H9 (cell line): ENCODE results near the gene WDR20. TPM values are rescaled to one million over a fixed set of nuclear protein-coding genes. Genes with fewer than 3 reads are reported as not detected.

Source experiments
- DNase-seq: peaks from one replicate; pipeline ENCODE4 v3.0.0-alpha.2; 2017
- H2AFZ ChIP-seq: one replicate; pipeline ENCODE4 v1.6.1; 2013; ENCODE audit warnings: mild to moderate bottlenecking, low read length, control low read depth, moderate library complexity
- H2AK5ac ChIP-seq: 2 replicates; pipeline ENCODE4 v1.6.1; 2013; ENCODE audit warnings: low read length, control low read depth, mixed read lengths; ENCODE audit not compliant: insufficient read length
- H2BK120ac ChIP-seq: one replicate; pipeline ENCODE4 v1.6.1; 2013; ENCODE audit warnings: low read depth, mild to moderate bottlenecking, low read length, control low read depth, inconsistent platforms; ENCODE audit not compliant: poor library complexity, severe bottlenecking
- H2BK12ac ChIP-seq: 2 replicates; pipeline ENCODE4 v1.6.1; 2013; ENCODE audit warnings: low read length, control low read depth, mixed read lengths, low read depth; ENCODE audit not compliant: insufficient read length
- H2BK15ac ChIP-seq: 2 replicates; pipeline ENCODE4 v1.6.1; 2013; ENCODE audit warnings: low read depth, low read length, control low read depth
- H2BK20ac ChIP-seq: one replicate; pipeline ENCODE4 v1.6.1; 2013; ENCODE audit warnings: low read depth, mild to moderate bottlenecking, low read length, control low read depth, inconsistent platforms; ENCODE audit not compliant: poor library complexity, severe bottlenecking
- H2BK5ac ChIP-seq: 2 replicates; pipeline ENCODE4 v1.6.1; 2013; ENCODE audit warnings: low read length, control low read depth, mixed read lengths; ENCODE audit not compliant: insufficient read length
- H3K14ac ChIP-seq: 2 replicates; pipeline ENCODE4 v1.6.1; 2013; ENCODE audit warnings: low read length, control low read depth; ENCODE audit not compliant: insufficient read depth
- H3K18ac ChIP-seq: 2 replicates; pipeline ENCODE4 v1.6.1; 2013; ENCODE audit warnings: low read depth, mild to moderate bottlenecking, mixed read lengths, low read length, control low read depth; ENCODE audit not compliant: insufficient read length
- H3K23ac ChIP-seq: 2 replicates; pipeline ENCODE4 v1.6.1; 2013; ENCODE audit warnings: low read length, control low read depth, mixed read lengths, low read depth; ENCODE audit not compliant: insufficient read length
- H3K23me2 ChIP-seq: 2 replicates; pipeline ENCODE4 v1.6.1; 2013; ENCODE audit warnings: low read depth, mild to moderate bottlenecking, mixed read lengths, low read length, control low read depth; ENCODE audit not compliant: insufficient read length, poor library complexity, severe bottlenecking
- H3K27ac ChIP-seq: 2 replicates; pipeline ENCODE4 v1.5.1; 2013; ENCODE audit warnings: low read length, control low read depth, mixed read lengths, low read depth; ENCODE audit not compliant: insufficient read length
- H3K27me3 ChIP-seq: 2 replicates; pipeline ENCODE4 v1.6.1; 2013; ENCODE audit warnings: low read length, control low read depth, inconsistent platforms; ENCODE audit not compliant: insufficient read depth
- H3K4ac ChIP-seq: 2 replicates; pipeline ENCODE4 v1.6.1; 2013; ENCODE audit warnings: low read depth, mild to moderate bottlenecking, control low read depth, inconsistent platforms, low read length, moderate library complexity
- H3K4me1 ChIP-seq: 2 replicates; pipeline ENCODE4 v1.6.1; 2013; ENCODE audit warnings: low read length, control low read depth, inconsistent platforms; ENCODE audit not compliant: insufficient read depth
- H3K4me2 ChIP-seq: 2 replicates; pipeline ENCODE4 v1.6.1; 2013; ENCODE audit warnings: low read length, control low read depth, mixed read lengths; ENCODE audit not compliant: insufficient read length, insufficient read depth
- H3K56ac ChIP-seq: 2 replicates; pipeline ENCODE4 v1.6.1; 2013; ENCODE audit warnings: low read depth, mild to moderate bottlenecking, mixed read lengths, low read length, control low read depth; ENCODE audit not compliant: insufficient read length
- H3K79me1 ChIP-seq: 2 replicates; pipeline ENCODE4 v1.6.1; 2013; ENCODE audit warnings: low read depth, mild to moderate bottlenecking, moderate library complexity, low read length, control low read depth, inconsistent platforms; ENCODE audit not compliant: insufficient read depth, poor library complexity, severe bottlenecking
- H3K79me2 ChIP-seq: 2 replicates; pipeline ENCODE4 v1.6.1; 2013; ENCODE audit warnings: low read length, control low read depth, inconsistent platforms; ENCODE audit not compliant: insufficient read depth
- H3K9ac ChIP-seq: 2 replicates; pipeline ENCODE4 v1.6.1; 2013; ENCODE audit warnings: low read length, control low read depth, mixed read lengths; ENCODE audit not compliant: insufficient read length; ENCODE audit errors: extremely low read depth
- H3K9me3 ChIP-seq: one replicate; pipeline ENCODE4 v1.6.1; 2013; ENCODE audit warnings: low read depth, low read length, inconsistent platforms; ENCODE audit not compliant: control insufficient read depth
- H3T11ph ChIP-seq: one replicate; pipeline ENCODE4 v1.6.1; 2013; ENCODE audit warnings: mild to moderate bottlenecking, low read length, control low read depth, inconsistent platforms
- H4K20me1 ChIP-seq: one replicate; pipeline ENCODE4 v1.6.1; 2013; ENCODE audit not compliant: control insufficient read depth, insufficient read length, insufficient read depth
- H4K5ac ChIP-seq: 2 replicates; pipeline ENCODE4 v1.6.1; 2013; ENCODE audit warnings: low read depth, mild to moderate bottlenecking, mixed read lengths, low read length, control low read depth; ENCODE audit not compliant: insufficient read length
- H4K8ac ChIP-seq: replicated peaks from 2 replicates; pipeline ENCODE4 v1.6.1; 2013; ENCODE audit warnings: low read length, control low read depth, mixed read lengths, low read depth; ENCODE audit not compliant: insufficient read length
- H4K91ac ChIP-seq: 2 replicates; pipeline ENCODE4 v1.6.1; 2013; ENCODE audit warnings: low read depth, mild to moderate bottlenecking, moderate library complexity, mixed read lengths, low read length, control low read depth; ENCODE audit not compliant: insufficient read length
- H3K27ac Mint-ChIP-seq, 3 experiments: 2 replicates in 2 of 3; 3 replicates in 1 of 3; pipeline ENCODE4 v1.8.0; 2020 to 2021; ENCODE audit warnings: mixed read lengths in 3 of 3, mild to moderate bottlenecking in 1 of 3, moderate library complexity in 1 of 3
- H3K27me3 Mint-ChIP-seq: 2 replicates; pipeline ENCODE4 v1.8.0; 2021; ENCODE audit warnings: low read depth, mild to moderate bottlenecking, moderate library complexity, mixed read lengths
- H3K36me3 Mint-ChIP-seq, 3 experiments: 2 replicates in 2 of 3; 3 replicates in 1 of 3; pipeline ENCODE4 v1.8.0; 2020 to 2021; ENCODE audit warnings: low read depth in 3 of 3, mixed read lengths in 3 of 3; ENCODE audit not compliant: insufficient read depth in 1 of 3
- H3K4me1 Mint-ChIP-seq, 2 experiments: 2 replicates each; pipeline ENCODE4 v1.8.0; 2020; ENCODE audit warnings: mixed read lengths in 2 of 2
- H3K4me3 Mint-ChIP-seq, 2 experiments: 2 replicates in 1 of 2; 3 replicates in 1 of 2; pipeline ENCODE4 v1.8.0; 2020 to 2021; ENCODE audit warnings: mild to moderate bottlenecking in 2 of 2, mixed read lengths in 2 of 2, moderate library complexity in 1 of 2
- H3K9me3 Mint-ChIP-seq, 2 experiments: 2 replicates in 1 of 2; 3 replicates in 1 of 2; pipeline ENCODE4 v1.8.0; 2020; ENCODE audit warnings: mild to moderate bottlenecking in 2 of 2, mixed read lengths in 2 of 2, moderate library complexity in 1 of 2
- CTCF ChIP-seq: fragments of 200-600 bp; sonication (generic); conservative IDR thresholded peaks from 3 replicates; pipeline ENCODE4 v1.8.0; 2021; ENCODE audit warnings: antibody characterized with exemption, mild to moderate bottlenecking
- WGBS: extraction: QIAGEN DNeasy Blood & Tissue Kit; methylation state at CpG from one replicate; pipeline ENCODE4 v1.1.7; 2013; ENCODE audit warnings: missing lambda C conversion rate, low lambda C conversion rate, mixed read lengths; ENCODE audit not compliant: insufficient read length; ENCODE audit errors: extremely low coverage; 5-methylcytosine and 5-hydroxymethylcytosine counted together
- total RNA-seq: library from RNA; stranded (reverse); gene quantifications from 2 replicates; pipeline ENCODE4 v1.2.1, GENCODE V29; 2021

WDR20 gene
- total RNA-seq, 1 experiment from 2014 or later: 31.6 TPM

- H3K4me3 Mint-ChIP-seq: no peak overlapping the region
- H2BK15ac ChIP-seq: no peak overlapping the region
- H3T11ph ChIP-seq: no peak overlapping the region
- no peak for TF ChIP-seq CTCF
- H2AK5ac ChIP-seq: no peak overlapping the region
- H3K27me3 ChIP-seq: no peaks in the 10 kb centered on the region
- H3K4me1 Mint-ChIP-seq: peaks cover 22 to 24% of the 10 kb centered on the region in 2 experiments
- no peak overlapping the region for H4K5ac ChIP-seq
- no peaks in the 10 kb centered on the region for H4K20me1 ChIP-seq
- no peak overlapping the region for H2BK120ac ChIP-seq
- WGBS: no CpG with 5 or more reads among the region's 6 CpGs
- no peak overlapping the region for H3K4ac ChIP-seq
- no peak overlapping the region for H3K4me2 ChIP-seq
- H2BK5ac ChIP-seq: no peak overlapping the region
- H3K27ac ChIP-seq: no peak overlapping the region
- no peak overlapping the region for H3K14ac ChIP-seq
- no peak overlapping the region for H2AFZ ChIP-seq
- no peaks in the 10 kb centered on the region for H3K23me2 ChIP-seq
- peaks cover 2% of the 10 kb centered on the region; the same call in 1 of the 2 replicates for H3K4me1 ChIP-seq
- no peak overlapping the region for H4K91ac ChIP-seq
- DNase-seq: no peak
- peaks cover 9 to 40% (median 29%) of the 10 kb centered on the region in 3 experiments; a peak in 6 of 7 replicates for H3K36me3 Mint-ChIP-seq
- H3K56ac ChIP-seq: no peak overlapping the region
- peaks cover 4% of the 10 kb centered on the region for H3K79me1 ChIP-seq
- no peak overlapping the region for H3K9ac ChIP-seq
- no peaks in the 10 kb centered on the region for H3K27me3 Mint-ChIP-seq
- no peak overlapping the region for H2BK20ac ChIP-seq
- no peaks in the 10 kb centered on the region for H3K79me2 ChIP-seq
- no peak overlapping the region for H3K18ac ChIP-seq
- no peak overlapping the region for H2BK12ac ChIP-seq
- no peaks in the 10 kb centered on the region for H3K9me3 ChIP-seq
- H3K27ac Mint-ChIP-seq: peak overlapping the region in 1 of 3 experiments; percentile 69; a peak in 1 of 7 replicates
- no peak overlapping the region for H4K8ac ChIP-seq
- no peak overlapping the region for H3K23ac ChIP-seq
- H3K9me3 Mint-ChIP-seq: no peaks in the 10 kb centered on the region
Observed at GRCh38 chr14:102196039-102196901, 56.6 kb downstream of the WDR20 start.
